Upper lobe of left lung (tissue), 4 donors: Measurements from ENCODE around the gene KCNJ14.

Experiments
- CTCF ChIP-seq, 6 experiments: fragments of 450-650 bp in 4 of 6; fragments of 200-600 bp in 2 of 6; sonication (generic) in 2 of 6; IDR thresholded peaks; one replicate each; pipeline ENCODE4 v1.5.1; 2016 to 2019; ENCODE audit warnings: antibody characterized with exemption in 6 of 6
- EP300 ChIP-seq, 4 donors: sonication (generic); formaldehyde crosslinking; IDR thresholded peaks; one replicate each; pipeline ENCODE4 v1.5.1; 2017; ENCODE audit warnings: antibody characterized with exemption in 4 of 4, control low read depth in 2 of 4
- POLR2A ChIP-seq, 4 donors: fragments of 450-650 bp; IDR thresholded peaks; one replicate each; pipeline ENCODE4 v1.5.1; 2016 to 2017; ENCODE audit warnings: antibody characterized with exemption in 4 of 4, mild to moderate bottlenecking in 2 of 4
- POLR2AphosphoS5 ChIP-seq, 2 donors: sonication (generic); formaldehyde crosslinking; IDR thresholded peaks; one replicate each; pipeline ENCODE4 v1.5.1; 2017; ENCODE audit warnings: antibody characterized with exemption in 2 of 2

- TF ChIP-seq CTCF (IDR thresholded peaks at IDR 0.05): no peak
- no peak for TF ChIP-seq POLR2AphosphoS5 (IDR thresholded peaks at IDR 0.05)
- no peak for TF ChIP-seq POLR2A (IDR thresholded peaks at IDR 0.05)
- no peak for TF ChIP-seq EP300 (IDR thresholded peaks at IDR 0.05)
These were observed 55.3 kb downstream of the KCNJ14 start for GRCh38 chr19:48510421-48511268.
